B cell (primary cell): Measurements from ENCODE around the gene OR1N1. TPM values are rescaled to one million over a fixed set of nuclear protein-coding genes. Genes with fewer than 3 reads are reported as not detected.

Source experiments
- ATAC-seq: fragments of 200-7000 bp; cut with Tn5 transposase; one replicate; pipeline ENCODE4 v1.10.0; 2021; ENCODE audit warnings: low read depth, mild to moderate bottlenecking, moderate number of reproducible peaks, moderate library complexity
- CTCF ChIA-PET: fragments of 350-600 bp; sonication (Branson Sonifier 250); formaldehyde crosslinking; loops from one replicate; lab custom pipeline; 2021; ENCODE audit warnings: antibody characterized with exemption, inconsistent platforms; lab: Charles Lee
- POLR2A ChIA-PET: fragments of 350-600 bp; sonication (Branson Sonifier 250); formaldehyde crosslinking; loops from one replicate; lab custom pipeline; 2021; ENCODE audit warnings: antibody characterized with exemption; lab: Charles Lee
- DNase-seq: peaks from one replicate; pipeline ENCODE4 v3.0.0; 2013
- H2AFZ ChIP-seq: 2 replicates; pipeline ENCODE4 v1.6.1; 2012; ENCODE audit warnings: mild to moderate bottlenecking, low read depth, low read length; ENCODE audit not compliant: insufficient read depth, poor library complexity, severe bottlenecking
- H3K27ac ChIP-seq, 2 donors: 1 replicate in 1 of 2; 2 replicates in 1 of 2; pipeline ENCODE4 v1.5.1; 2012 to 2013; ENCODE audit warnings: low read length in 2 of 2, mild to moderate bottlenecking in 2 of 2, moderate library complexity in 1 of 2
- H3K27me3 ChIP-seq, 4 experiments: fragments of 200-600 bp in 1 of 4; sonication (generic) in 1 of 4; replicated peaks in 1 of 4; 1 replicate in 2 of 4; 2 replicates in 2 of 4; pipeline versions ENCODE4 v1.6.1 to v1.7.0; 2013 to 2016; ENCODE audit warnings: low read length in 3 of 4, mild to moderate bottlenecking in 2 of 4, mixed read lengths in 1 of 4, moderate library complexity in 1 of 4; ENCODE audit not compliant: insufficient read depth in 4 of 4, control insufficient read depth in 3 of 4; ENCODE audit errors: control extremely low read depth in 1 of 4
- H3K36me3 ChIP-seq, 2 experiments: replicated peaks in 1 of 2; 1 replicate in 1 of 2; 2 replicates in 1 of 2; pipeline versions ENCODE4 v1.6.1 to v1.7.1; 2013; ENCODE audit warnings: low read length in 1 of 2; ENCODE audit not compliant: insufficient read depth in 2 of 2, control insufficient read depth in 1 of 2; ENCODE audit errors: control extremely low read depth in 1 of 2, extremely low read depth in 1 of 2
- H3K4me1 ChIP-seq, 2 donors: fragments of 200-600 bp in 1 of 2; sonication (generic) in 1 of 2; 1 replicate in 1 of 2; 2 replicates in 1 of 2; pipeline versions ENCODE4 v1.5.1 to v1.6.1; 2013 to 2017; ENCODE audit warnings: low read length in 2 of 2; ENCODE audit not compliant: control insufficient read depth in 2 of 2, insufficient read depth in 2 of 2
- H3K4me2 ChIP-seq: replicated peaks from 2 replicates; pipeline ENCODE3; 2012; ENCODE audit warnings: mild to moderate bottlenecking, low read depth, low read length; ENCODE audit not compliant: poor library complexity, severe bottlenecking
- H3K4me3 ChIP-seq, 5 experiments: fragments of 200-600 bp in 1 of 5; sonication (generic) in 1 of 5; 1 replicate in 3 of 5; 2 replicates in 2 of 5; pipeline versions ENCODE4 v1.5.1 to v1.7.0; 2011 to 2016; ENCODE audit warnings: low read length in 4 of 5, mild to moderate bottlenecking in 4 of 5, low read depth in 2 of 5, control low read depth in 1 of 5, moderate library complexity in 1 of 5; ENCODE audit not compliant: insufficient read depth in 1 of 5; ENCODE audit errors: control extremely low read depth in 1 of 5, extremely low read depth in 1 of 5
- H3K79me2 ChIP-seq: fragments of 200-600 bp; sonication (generic); one replicate; pipeline ENCODE4 v1.6.0; 2016; ENCODE audit warnings: low read length; ENCODE audit not compliant: control insufficient read depth, insufficient read depth
- H3K9ac ChIP-seq: fragments of 200-600 bp; sonication (generic); 2 replicates; pipeline ENCODE4 v1.6.1; 2017; ENCODE audit warnings: mild to moderate bottlenecking, low read length, moderate library complexity
- H3K9me3 ChIP-seq, 3 donors: one replicate each; pipeline versions ENCODE4 v1.6.1 to v1.7.1; 2013; ENCODE audit warnings: low read length in 2 of 3; ENCODE audit not compliant: control insufficient read depth in 2 of 3, insufficient read depth in 1 of 3; ENCODE audit errors: control extremely low read depth in 1 of 3
- H4K20me1 ChIP-seq: 2 replicates; pipeline ENCODE4 v1.6.0; 2012; ENCODE audit warnings: mild to moderate bottlenecking, low read length; ENCODE audit not compliant: insufficient read depth, control insufficient read depth, poor library complexity, severe bottlenecking
- H3K27ac Mint-ChIP-seq: one replicate; pipeline ENCODE4 v1.8.0; 2021; ENCODE audit warnings: mixed read lengths
- H3K27me3 Mint-ChIP-seq: one replicate; pipeline ENCODE4 v1.8.0; 2021; ENCODE audit warnings: mixed read lengths
- H3K4me1 Mint-ChIP-seq: one replicate; pipeline ENCODE4 v1.8.0; 2021; ENCODE audit warnings: mixed read lengths
- H3K4me3 Mint-ChIP-seq: one replicate; pipeline ENCODE4 v1.8.0; 2021; ENCODE audit warnings: mixed read lengths
- H3K9me3 Mint-ChIP-seq: one replicate; pipeline ENCODE4 v1.8.0; 2022; ENCODE audit warnings: mixed read lengths; ENCODE audit not compliant: insufficient read depth
- CTCF ChIP-seq: fragments of 200-600 bp; IDR thresholded peaks from one replicate; pipeline ENCODE4 v1.8.0; 2022; ENCODE audit warnings: antibody characterized with exemption, mild to moderate bottlenecking
- EZH2 ChIP-seq: IDR thresholded peaks from 2 replicates; pipeline ENCODE4 v1.6.1; 2012; ENCODE audit warnings: borderline replicate concordance, low read depth, mild to moderate bottlenecking, moderate library complexity, low read length; ENCODE audit not compliant: insufficient read depth, poor library complexity, severe bottlenecking
- WGBS: methylation state at CpG from one replicate; pipeline ENCODE4 v1.1.5; 2013; ENCODE audit warnings: missing lambda C conversion rate; ENCODE audit not compliant: insufficient coverage; 5-methylcytosine and 5-hydroxymethylcytosine counted together
- intact Hi-C: fragments of 100-400 bp; cut with micrococcal nuclease; formaldehyde crosslinking; loops from one replicate; pipeline ENCODE4 v1.10.0; 2022
- polyA plus RNA-seq: library from polyadenylated mRNA; depleted of rRNA; stranded (reverse); fragments of >200 nt; gene quantifications from 2 replicates; pipeline ENCODE4 v1.2.3, GENCODE V29; 2012
- total RNA-seq, 2 donors: library from RNA; stranded (reverse); fragments of 120-200 nt in 1 of 2; gene quantifications; 1 replicate in 1 of 2; 2 replicates in 1 of 2; pipeline versions ENCODE4 v1.2.3 to v1.2.4, GENCODE V29; 2013 to 2022

The OR1N1 gene
- total and polyA plus RNA-seq, 2 donors (not counting 1 experiment from before 2014, with no cell fraction given), result not detected

GRCh38 chr9:122510502-122510901 lies 16.6 kb downstream of the OR1N1 start, which contains the start of gene OR1J2:
Gene OR1J2 (plus strand): TSS chr9:122510802. CDS start chr9:122510802, 0 bp downstream.
- Mint-ChIP-seq H3K27me3 (peaks cover 34% of the 10 kb centered on the region), H3K27ac (no peak within 1 kb of the TSS), H3K9me3 (no peaks in the 10 kb centered on the region), H3K4me3 (no peak within 1 kb of the TSS), H3K4me1 (no peaks in the 10 kb centered on the region)
- WGBS, result 87% methylated on average over 3 of the region's 6 CpGs
- H3K9me3 ChIP-seq, result no peaks in the 10 kb centered on the region
- no peak within 1 kb of the TSS for H3K27ac ChIP-seq
- H3K9ac ChIP-seq, result no peak within 1 kb of the TSS
- intact Hi-C loops, result no loop called here
- no peak for ATAC-seq
- no peak for DNase-seq
- no peaks in the 10 kb centered on the region for H3K4me1 ChIP-seq
- H3K79me2 ChIP-seq, result no peaks in the 10 kb centered on the region
- TF ChIP-seq CTCF, result no peak
- TF ChIP-seq EZH2, result no peak
- H2AFZ ChIP-seq, result no peak within 1 kb of the TSS
- ChIA-PET POLR2A (no interaction called here), CTCF (no interaction called here)
- H3K4me3 ChIP-seq, result no peak within 1 kb of the TSS
- no peaks in the 10 kb centered on the region for H3K36me3 ChIP-seq
- H4K20me1 ChIP-seq, result no peaks in the 10 kb centered on the region
- H3K27me3 ChIP-seq, result no peaks in the 10 kb centered on the region
- no peak within 1 kb of the TSS for H3K4me2 ChIP-seq

GRCh38 chr9:122506964-122507363 lies 20.1 kb downstream of the OR1N1 start:
- Histone ChIP-seq H3K4me3 (no peak overlapping the region), H3K27me3 (no peaks in the 10 kb centered on the region), H3K79me2 (no peaks in the 10 kb centered on the region), H3K4me2 (no peak overlapping the region), H2AFZ (no peak overlapping the region), H3K27ac (no peak overlapping the region), H4K20me1 (no peaks in the 10 kb centered on the region), H3K36me3 (no peaks in the 10 kb centered on the region), H3K4me1 (no peaks in the 10 kb centered on the region), H3K9ac (no peak overlapping the region), H3K9me3 (no peaks in the 10 kb centered on the region)
- ATAC-seq (no peak), DNase-seq (no peak)
- POLR2A ChIA-PET, result no interaction called here
- intact Hi-C loops, result no loop called here
- no peak for TF ChIP-seq CTCF
- no peak for TF ChIP-seq EZH2
- CTCF ChIA-PET, result no interaction called here
- 72% methylated on average over 2 of the region's 2 CpGs for WGBS
- H3K9me3 Mint-ChIP-seq, result no peaks in the 10 kb centered on the region
- H3K27me3 Mint-ChIP-seq, result peaks cover 31% of the 10 kb centered on the region
- H3K27ac Mint-ChIP-seq, result no peak overlapping the region
- H3K4me1 Mint-ChIP-seq, result no peaks in the 10 kb centered on the region
- no peak overlapping the region for H3K4me3 Mint-ChIP-seq
